NCI-H1417 treated with DMSO at 0.1 percent for 48 hours (cell line): ENCODE results near the gene PKNOX1.
"Not testable (repeated sequence)": the region's sequence is repeated elsewhere in the genome, so short reads cannot be mapped to it uniquely, and the experiment has no call there.

Source experiments
- DNase-seq: peaks from one replicate; lab custom pipeline; 2025; lab: John Stamatoyannopoulos, UW

The PKNOX1 gene

GRCh38 chr21:43053112-43053511 is 78.8 kb downstream of the PKNOX1 start:
- not testable (repeated sequence) for DNase-seq

- DNase-seq, result not testable (repeated sequence)
Observed at GRCh38 chr21:43062955-43063664, 88.7 kb downstream of the PKNOX1 start.

GRCh38 chr21:43064265-43064917 is 90.0 kb downstream of the PKNOX1 start:
- not testable (repeated sequence) for DNase-seq

- not testable (repeated sequence) for DNase-seq
Observed at GRCh38 chr21:43065991-43066390, 91.6 kb downstream of the PKNOX1 start.

- DNase-seq, result not testable (repeated sequence)
Observed at GRCh38 chr21:43066690-43067089, 92.3 kb downstream of the PKNOX1 start.

- DNase-seq, result not testable (repeated sequence)
Observed at GRCh38 chr21:43068065-43068464, 93.7 kb downstream of the PKNOX1 start.

- not testable (repeated sequence) for DNase-seq
Observed at GRCh38 chr21:43069682-43070081, 95.3 kb downstream of the PKNOX1 start.

- DNase-seq, result not testable (repeated sequence)
Observed at GRCh38 chr21:43072742-43073141, 98.4 kb downstream of the PKNOX1 start.

- not testable (repeated sequence) for DNase-seq
Observed at GRCh38 chr21:43074401-43075169, 100.2 kb downstream of the PKNOX1 start.

GRCh38 chr21:43075170-43076022 is 101.0 kb downstream of the PKNOX1 start, which contains the start of gene CBS:
TSS of gene CBS (minus strand) at chr21:43075835. CDS start at chr21:43072193, 3,642 bp downstream.
- DNase-seq, result not testable (repeated sequence)

GRCh38 chr21:43076023-43076637 is 101.8 kb downstream of the PKNOX1 start:
- not testable (repeated sequence) for DNase-seq

- DNase-seq, result not testable (repeated sequence)
Observed at GRCh38 chr21:43076643-43077042, 102.3 kb downstream of the PKNOX1 start.

- not testable (repeated sequence) for DNase-seq
Observed at GRCh38 chr21:43082587-43083300, 108.4 kb downstream of the PKNOX1 start.
